ENCODE measurements around the gene CPZ.

GRCh38 chr4:8547912-8548730 is 44.4 kb upstream of the CPZ start:
- TF ChIP-seq CTCF (IDR thresholded peaks at IDR 0.05) (no peak), EZH2 (IDR thresholded peaks at IDR 0.05) (no peak)
